HEK293 (cell line): ENCODE results near the gene ORC2.

Experiments
- CTCF ChIA-PET: fragments of 350-600 bp; formaldehyde crosslinking; extraction: SDS; loops from one replicate; lab custom pipeline; 2021; ENCODE audit warnings: antibody characterized with exemption; lab: Yijun Ruan, JAX
- POLR2A ChIA-PET: fragments of 300-600 bp; formaldehyde crosslinking; extraction: SDS; loops from one replicate; lab custom pipeline; 2020; ENCODE audit warnings: antibody characterized with exemption, inconsistent platforms; lab: Yijun Ruan, JAX
- H3K27ac ChIP-seq: fragments of 200-500 bp; sonication (Bioruptor generic); 2 replicates; pipeline ENCODE4 v1.5.1; 2014; ENCODE audit warnings: low read depth, low read length, control low read depth, inconsistent platforms; ENCODE audit errors: extremely low read depth
- H3K36me3 ChIP-seq, 2 experiments: fragments of 200-500 bp in 1 of 2; sonication (Bioruptor generic) in 1 of 2; 1 replicate in 1 of 2; 2 replicates in 1 of 2; pipeline ENCODE4 v1.5.1; 2014 to 2017; ENCODE audit warnings: inconsistent platforms in 2 of 2, low read length in 2 of 2; ENCODE audit not compliant: control insufficient read depth in 2 of 2, insufficient read depth in 1 of 2
- H3K4me1 ChIP-seq: fragments of 200-500 bp; sonication (Bioruptor generic); 2 replicates; pipeline ENCODE4 v1.5.1; 2014; ENCODE audit warnings: mild to moderate bottlenecking, low read length, inconsistent platforms; ENCODE audit not compliant: control insufficient read depth, insufficient read depth
- H3K4me3 ChIP-seq: 2 replicates; pipeline ENCODE4 v1.5.1; 2011; ENCODE audit warnings: low read depth, mild to moderate bottlenecking, control low read depth, low read length, moderate library complexity
- H3K9me3 ChIP-seq: fragments of 200-500 bp; sonication (Bioruptor generic); 2 replicates; pipeline ENCODE4 v1.5.1; 2014; ENCODE audit warnings: low read depth, low read length, inconsistent platforms; ENCODE audit not compliant: control insufficient read depth, insufficient read depth
- HOXA7 ChIP-seq: sonication (generic); formaldehyde crosslinking; IDR thresholded peaks from 2 replicates; pipeline ENCODE4 v1.8.1; 2022; ENCODE audit warnings: missing genetic modification reagents, borderline replicate concordance
- MYNN ChIP-seq: fragments of 450-650 bp; formaldehyde crosslinking; IDR thresholded peaks from 2 replicates; pipeline ENCODE4 v1.5.1; 2016; ENCODE audit warnings: missing biosample characterization, missing genetic modification characterization, borderline replicate concordance
- SETDB1 ChIP-seq: IDR thresholded peaks from one replicate; pipeline ENCODE4 v1.6.1; 2017; ENCODE audit warnings: mild to moderate bottlenecking, low read length, moderate library complexity, mixed read lengths; ENCODE audit not compliant: insufficient read length
- TRIM28 ChIP-seq: IDR thresholded peaks from 2 replicates; pipeline ENCODE4 v1.6.1; 2011; ENCODE audit warnings: low read length, control low read depth, borderline replicate concordance
- ZFHX2 ChIP-seq: fragments of 450-650 bp; formaldehyde crosslinking; conservative IDR thresholded peaks from 2 replicates; pipeline ENCODE4 v1.5.1; 2016; ENCODE audit warnings: missing biosample characterization, missing genetic modification characterization
- ZNF138 ChIP-seq: fragments of 450-650 bp; formaldehyde crosslinking; IDR thresholded peaks from 2 replicates; pipeline ENCODE4 v1.5.1; 2016; ENCODE audit warnings: missing biosample characterization, missing genetic modification characterization, borderline replicate concordance
- ZNF140 ChIP-seq: fragments of 450-650 bp; formaldehyde crosslinking; IDR thresholded peaks from 2 replicates; pipeline ENCODE4 v1.5.1; 2016; ENCODE audit warnings: missing biosample characterization, missing genetic modification characterization
- ZNF341 ChIP-seq: fragments of 450-650 bp; formaldehyde crosslinking; IDR thresholded peaks from 2 replicates; pipeline ENCODE4; 2016; ENCODE audit warnings: low read depth, missing biosample characterization, missing genetic modification characterization
- ZNF561 ChIP-seq: fragments of 450-650 bp; IDR thresholded peaks from 2 replicates; pipeline ENCODE4 v1.5.1; 2018; ENCODE audit warnings: missing biosample characterization, missing genetic modification characterization, borderline replicate concordance
- ZNF623 ChIP-seq: fragments of 450-650 bp; formaldehyde crosslinking; IDR thresholded peaks from 2 replicates; pipeline ENCODE4 v1.5.1; 2016; ENCODE audit warnings: missing biosample characterization, missing genetic modification characterization
- ZNF654 ChIP-seq: fragments of 450-650 bp; formaldehyde crosslinking; IDR thresholded peaks from 2 replicates; pipeline ENCODE4 v1.5.1; 2016; ENCODE audit warnings: low read depth, missing biosample characterization, missing genetic modification characterization
- ZNF777 ChIP-seq: fragments of 450-650 bp; formaldehyde crosslinking; IDR thresholded peaks from 2 replicates; pipeline ENCODE4 v1.5.1; 2017; ENCODE audit warnings: missing biosample characterization, missing genetic modification characterization, borderline replicate concordance
- ZNF785 ChIP-seq: fragments of 450-650 bp; formaldehyde crosslinking; IDR thresholded peaks from 2 replicates; pipeline ENCODE4 v1.5.1; 2016; ENCODE audit warnings: missing biosample characterization, missing genetic modification characterization
- TF ChIP-seq, protein P1 (sequence below): fragments of 450-650 bp; formaldehyde crosslinking; IDR thresholded peaks from 2 replicates; pipeline ENCODE4 v1.5.1; 2016; ENCODE audit warnings: missing biosample characterization, missing genetic modification characterization, borderline replicate concordance
- TF ChIP-seq, protein P2 (sequence below): fragments of 450-650 bp; formaldehyde crosslinking; IDR thresholded peaks from 2 replicates; pipeline ENCODE4 v1.5.1; 2016; ENCODE audit warnings: missing biosample characterization, missing genetic modification characterization, low read depth
- TF ChIP-seq, protein P3 (sequence below): fragments of 450-650 bp; formaldehyde crosslinking; IDR thresholded peaks from 2 replicates; pipeline ENCODE4 v1.5.1; 2016; ENCODE audit warnings: missing biosample characterization, missing genetic modification characterization
- TF ChIP-seq, protein P4 (sequence below): fragments of 450-650 bp; formaldehyde crosslinking; IDR thresholded peaks from 2 replicates; pipeline ENCODE4 v1.5.1; 2016; ENCODE audit warnings: missing biosample characterization, missing genetic modification characterization
- TF ChIP-seq, protein P5 (sequence below): fragments of 450-650 bp; formaldehyde crosslinking; IDR thresholded peaks from 2 replicates; pipeline ENCODE4 v1.5.1; 2017; ENCODE audit warnings: missing biosample characterization, missing genetic modification characterization
- TF ChIP-seq, protein P6 (sequence below): fragments of 450-650 bp; formaldehyde crosslinking; IDR thresholded peaks from 2 replicates; pipeline ENCODE4 v1.5.1; 2016; ENCODE audit warnings: missing biosample characterization, missing genetic modification characterization
- TF ChIP-seq, protein P7 (sequence below): fragments of 450-650 bp; formaldehyde crosslinking; IDR thresholded peaks from 2 replicates; pipeline ENCODE4 v1.5.1; 2016; ENCODE audit warnings: missing biosample characterization, missing genetic modification characterization

Gene ORC2

DNA sequence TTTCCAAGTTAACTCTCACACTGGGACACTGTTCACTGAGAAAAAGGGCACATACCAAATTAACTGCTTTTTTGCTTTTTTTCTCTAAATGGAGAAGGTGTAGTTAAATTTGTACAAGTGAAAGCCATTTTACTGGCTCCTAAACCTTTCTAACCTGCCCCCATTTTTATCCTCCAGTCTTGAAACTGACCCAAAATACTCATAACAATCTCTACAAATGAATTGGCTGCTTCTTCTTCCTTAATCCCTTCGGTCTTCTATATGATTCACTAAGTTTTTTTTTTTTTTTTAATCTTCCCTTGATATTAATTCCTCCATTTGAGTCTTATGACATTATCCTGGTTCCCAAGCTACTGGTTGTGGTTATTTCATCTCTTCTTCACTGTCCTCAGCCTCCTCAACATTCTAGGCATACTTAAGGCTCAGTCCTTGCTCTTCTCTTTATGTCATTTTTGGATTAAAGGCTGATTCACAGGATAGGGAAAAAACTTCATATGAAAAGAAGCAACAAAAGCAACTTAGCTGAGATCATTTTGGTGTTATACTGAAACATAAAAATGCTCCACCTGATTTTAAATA, 19.8 kb downstream of the ORC2 start (continued):
- TF ChIP-seq, protein P1, sequence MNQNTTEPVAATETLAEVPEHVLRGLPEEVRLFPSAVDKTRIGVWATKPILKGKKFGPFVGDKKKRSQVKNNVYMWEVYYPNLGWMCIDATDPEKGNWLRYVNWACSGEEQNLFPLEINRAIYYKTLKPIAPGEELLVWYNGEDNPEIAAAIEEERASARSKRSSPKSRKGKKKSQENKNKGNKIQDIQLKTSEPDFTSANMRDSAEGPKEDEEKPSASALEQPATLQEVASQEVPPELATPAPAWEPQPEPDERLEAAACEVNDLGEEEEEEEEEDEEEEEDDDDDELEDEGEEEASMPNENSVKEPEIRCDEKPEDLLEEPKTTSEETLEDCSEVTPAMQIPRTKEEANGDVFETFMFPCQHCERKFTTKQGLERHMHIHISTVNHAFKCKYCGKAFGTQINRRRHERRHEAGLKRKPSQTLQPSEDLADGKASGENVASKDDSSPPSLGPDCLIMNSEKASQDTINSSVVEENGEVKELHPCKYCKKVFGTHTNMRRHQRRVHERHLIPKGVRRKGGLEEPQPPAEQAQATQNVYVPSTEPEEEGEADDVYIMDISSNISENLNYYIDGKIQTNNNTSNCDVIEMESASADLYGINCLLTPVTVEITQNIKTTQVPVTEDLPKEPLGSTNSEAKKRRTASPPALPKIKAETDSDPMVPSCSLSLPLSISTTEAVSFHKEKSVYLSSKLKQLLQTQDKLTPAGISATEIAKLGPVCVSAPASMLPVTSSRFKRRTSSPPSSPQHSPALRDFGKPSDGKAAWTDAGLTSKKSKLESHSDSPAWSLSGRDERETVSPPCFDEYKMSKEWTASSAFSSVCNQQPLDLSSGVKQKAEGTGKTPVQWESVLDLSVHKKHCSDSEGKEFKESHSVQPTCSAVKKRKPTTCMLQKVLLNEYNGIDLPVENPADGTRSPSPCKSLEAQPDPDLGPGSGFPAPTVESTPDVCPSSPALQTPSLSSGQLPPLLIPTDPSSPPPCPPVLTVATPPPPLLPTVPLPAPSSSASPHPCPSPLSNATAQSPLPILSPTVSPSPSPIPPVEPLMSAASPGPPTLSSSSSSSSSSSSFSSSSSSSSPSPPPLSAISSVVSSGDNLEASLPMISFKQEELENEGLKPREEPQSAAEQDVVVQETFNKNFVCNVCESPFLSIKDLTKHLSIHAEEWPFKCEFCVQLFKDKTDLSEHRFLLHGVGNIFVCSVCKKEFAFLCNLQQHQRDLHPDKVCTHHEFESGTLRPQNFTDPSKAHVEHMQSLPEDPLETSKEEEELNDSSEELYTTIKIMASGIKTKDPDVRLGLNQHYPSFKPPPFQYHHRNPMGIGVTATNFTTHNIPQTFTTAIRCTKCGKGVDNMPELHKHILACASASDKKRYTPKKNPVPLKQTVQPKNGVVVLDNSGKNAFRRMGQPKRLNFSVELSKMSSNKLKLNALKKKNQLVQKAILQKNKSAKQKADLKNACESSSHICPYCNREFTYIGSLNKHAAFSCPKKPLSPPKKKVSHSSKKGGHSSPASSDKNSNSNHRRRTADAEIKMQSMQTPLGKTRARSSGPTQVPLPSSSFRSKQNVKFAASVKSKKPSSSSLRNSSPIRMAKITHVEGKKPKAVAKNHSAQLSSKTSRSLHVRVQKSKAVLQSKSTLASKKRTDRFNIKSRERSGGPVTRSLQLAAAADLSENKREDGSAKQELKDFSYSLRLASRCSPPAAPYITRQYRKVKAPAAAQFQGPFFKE (tag by site-specific recombination) = no peak

DNA sequence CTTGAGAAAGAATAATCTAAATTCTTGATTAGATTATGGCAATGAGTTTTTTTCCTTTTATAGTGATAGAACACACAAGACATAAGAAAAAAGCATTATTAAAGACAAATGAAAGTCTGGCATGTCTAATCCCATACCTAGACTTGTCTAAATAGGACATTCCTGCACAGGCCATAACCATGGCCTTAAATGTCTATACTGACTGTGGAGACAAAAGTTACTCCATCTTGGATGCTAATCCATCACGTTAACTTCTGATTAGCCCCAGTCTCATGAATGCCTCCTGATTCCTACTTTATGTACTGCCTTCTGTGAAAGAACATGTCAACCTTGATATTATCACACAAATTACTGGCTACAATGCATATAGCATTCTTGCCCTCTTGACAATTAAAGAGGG, 23.6 kb downstream of the ORC2 start:
- ChIA-PET CTCF (interaction anchor here (0.5 to 0.6 kb wide), 2 partner anchors 15 to 26 kb away, joined by 3 read pairs; no protein-coding TSS in a partner anchor), POLR2A (no interaction called here)
- Histone ChIP-seq H3K36me3 (peaks cover 77 to 91% of the 10 kb centered on the region in 2 experiments), H3K4me1 (no peaks in the 10 kb centered on the region), H3K4me3 (no peak overlapping the region), H3K27ac (no peak overlapping the region), H3K9me3 (no peaks in the 10 kb centered on the region)
- TF ChIP-seq ZNF785 (tag by site-specific recombination) = no peak
- TF ChIP-seq TRIM28 = no peak
- TF ChIP-seq, protein P2, sequence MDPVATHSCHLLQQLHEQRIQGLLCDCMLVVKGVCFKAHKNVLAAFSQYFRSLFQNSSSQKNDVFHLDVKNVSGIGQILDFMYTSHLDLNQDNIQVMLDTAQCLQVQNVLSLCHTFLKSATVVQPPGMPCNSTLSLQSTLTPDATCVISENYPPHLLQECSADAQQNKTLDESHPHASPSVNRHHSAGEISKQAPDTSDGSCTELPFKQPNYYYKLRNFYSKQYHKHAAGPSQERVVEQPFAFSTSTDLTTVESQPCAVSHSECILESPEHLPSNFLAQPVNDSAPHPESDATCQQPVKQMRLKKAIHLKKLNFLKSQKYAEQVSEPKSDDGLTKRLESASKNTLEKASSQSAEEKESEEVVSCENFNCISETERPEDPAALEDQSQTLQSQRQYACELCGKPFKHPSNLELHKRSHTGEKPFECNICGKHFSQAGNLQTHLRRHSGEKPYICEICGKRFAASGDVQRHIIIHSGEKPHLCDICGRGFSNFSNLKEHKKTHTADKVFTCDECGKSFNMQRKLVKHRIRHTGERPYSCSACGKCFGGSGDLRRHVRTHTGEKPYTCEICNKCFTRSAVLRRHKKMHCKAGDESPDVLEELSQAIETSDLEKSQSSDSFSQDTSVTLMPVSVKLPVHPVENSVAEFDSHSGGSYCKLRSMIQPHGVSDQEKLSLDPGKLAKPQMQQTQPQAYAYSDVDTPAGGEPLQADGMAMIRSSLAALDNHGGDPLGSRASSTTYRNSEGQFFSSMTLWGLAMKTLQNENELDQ (tag by site-specific recombination) = no peak
- TF ChIP-seq, protein P3, sequence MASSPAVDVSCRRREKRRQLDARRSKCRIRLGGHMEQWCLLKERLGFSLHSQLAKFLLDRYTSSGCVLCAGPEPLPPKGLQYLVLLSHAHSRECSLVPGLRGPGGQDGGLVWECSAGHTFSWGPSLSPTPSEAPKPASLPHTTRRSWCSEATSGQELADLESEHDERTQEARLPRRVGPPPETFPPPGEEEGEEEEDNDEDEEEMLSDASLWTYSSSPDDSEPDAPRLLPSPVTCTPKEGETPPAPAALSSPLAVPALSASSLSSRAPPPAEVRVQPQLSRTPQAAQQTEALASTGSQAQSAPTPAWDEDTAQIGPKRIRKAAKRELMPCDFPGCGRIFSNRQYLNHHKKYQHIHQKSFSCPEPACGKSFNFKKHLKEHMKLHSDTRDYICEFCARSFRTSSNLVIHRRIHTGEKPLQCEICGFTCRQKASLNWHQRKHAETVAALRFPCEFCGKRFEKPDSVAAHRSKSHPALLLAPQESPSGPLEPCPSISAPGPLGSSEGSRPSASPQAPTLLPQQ (tag by site-specific recombination) = no peak
- TF ChIP-seq, protein P4, sequence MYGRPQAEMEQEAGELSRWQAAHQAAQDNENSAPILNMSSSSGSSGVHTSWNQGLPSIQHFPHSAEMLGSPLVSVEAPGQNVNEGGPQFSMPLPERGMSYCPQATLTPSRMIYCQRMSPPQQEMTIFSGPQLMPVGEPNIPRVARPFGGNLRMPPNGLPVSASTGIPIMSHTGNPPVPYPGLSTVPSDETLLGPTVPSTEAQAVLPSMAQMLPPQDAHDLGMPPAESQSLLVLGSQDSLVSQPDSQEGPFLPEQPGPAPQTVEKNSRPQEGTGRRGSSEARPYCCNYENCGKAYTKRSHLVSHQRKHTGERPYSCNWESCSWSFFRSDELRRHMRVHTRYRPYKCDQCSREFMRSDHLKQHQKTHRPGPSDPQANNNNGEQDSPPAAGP = no peak
- no peak for TF ChIP-seq ZNF341 (tag by site-specific recombination)
- TF ChIP-seq ZNF138 (tag by site-specific recombination) = no peak
- TF ChIP-seq, protein P5, sequence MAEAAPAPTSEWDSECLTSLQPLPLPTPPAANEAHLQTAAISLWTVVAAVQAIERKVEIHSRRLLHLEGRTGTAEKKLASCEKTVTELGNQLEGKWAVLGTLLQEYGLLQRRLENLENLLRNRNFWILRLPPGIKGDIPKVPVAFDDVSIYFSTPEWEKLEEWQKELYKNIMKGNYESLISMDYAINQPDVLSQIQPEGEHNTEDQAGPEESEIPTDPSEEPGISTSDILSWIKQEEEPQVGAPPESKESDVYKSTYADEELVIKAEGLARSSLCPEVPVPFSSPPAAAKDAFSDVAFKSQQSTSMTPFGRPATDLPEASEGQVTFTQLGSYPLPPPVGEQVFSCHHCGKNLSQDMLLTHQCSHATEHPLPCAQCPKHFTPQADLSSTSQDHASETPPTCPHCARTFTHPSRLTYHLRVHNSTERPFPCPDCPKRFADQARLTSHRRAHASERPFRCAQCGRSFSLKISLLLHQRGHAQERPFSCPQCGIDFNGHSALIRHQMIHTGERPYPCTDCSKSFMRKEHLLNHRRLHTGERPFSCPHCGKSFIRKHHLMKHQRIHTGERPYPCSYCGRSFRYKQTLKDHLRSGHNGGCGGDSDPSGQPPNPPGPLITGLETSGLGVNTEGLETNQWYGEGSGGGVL (tag by site-specific recombination) = no peak
- no peak for TF ChIP-seq ZNF623 (tag by site-specific recombination)
- TF ChIP-seq, protein P6, sequence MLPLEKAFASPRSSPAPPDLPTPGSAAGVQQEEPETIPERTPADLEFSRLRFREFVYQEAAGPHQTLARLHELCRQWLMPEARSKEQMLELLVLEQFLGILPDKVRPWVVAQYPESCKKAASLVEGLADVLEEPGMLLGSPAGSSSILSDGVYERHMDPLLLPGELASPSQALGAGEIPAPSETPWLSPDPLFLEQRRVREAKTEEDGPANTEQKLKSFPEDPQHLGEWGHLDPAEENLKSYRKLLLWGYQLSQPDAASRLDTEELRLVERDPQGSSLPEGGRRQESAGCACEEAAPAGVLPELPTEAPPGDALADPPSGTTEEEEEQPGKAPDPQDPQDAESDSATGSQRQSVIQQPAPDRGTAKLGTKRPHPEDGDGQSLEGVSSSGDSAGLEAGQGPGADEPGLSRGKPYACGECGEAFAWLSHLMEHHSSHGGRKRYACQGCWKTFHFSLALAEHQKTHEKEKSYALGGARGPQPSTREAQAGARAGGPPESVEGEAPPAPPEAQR = no peak
- no peak for TF ChIP-seq MYNN (tag by site-specific recombination)
- no peak for TF ChIP-seq ZNF654
- TF ChIP-seq SETDB1 = no peak
- no peak for TF ChIP-seq ZNF561 (tag by site-specific recombination)
- TF ChIP-seq ZFHX2 = no peak
- TF ChIP-seq ZNF777 (tag by site-specific recombination) = no peak
- TF ChIP-seq ZNF140 = no peak
- TF ChIP-seq HOXA7 (CRISPR knock-in tag) = no peak
- TF ChIP-seq, protein P7, sequence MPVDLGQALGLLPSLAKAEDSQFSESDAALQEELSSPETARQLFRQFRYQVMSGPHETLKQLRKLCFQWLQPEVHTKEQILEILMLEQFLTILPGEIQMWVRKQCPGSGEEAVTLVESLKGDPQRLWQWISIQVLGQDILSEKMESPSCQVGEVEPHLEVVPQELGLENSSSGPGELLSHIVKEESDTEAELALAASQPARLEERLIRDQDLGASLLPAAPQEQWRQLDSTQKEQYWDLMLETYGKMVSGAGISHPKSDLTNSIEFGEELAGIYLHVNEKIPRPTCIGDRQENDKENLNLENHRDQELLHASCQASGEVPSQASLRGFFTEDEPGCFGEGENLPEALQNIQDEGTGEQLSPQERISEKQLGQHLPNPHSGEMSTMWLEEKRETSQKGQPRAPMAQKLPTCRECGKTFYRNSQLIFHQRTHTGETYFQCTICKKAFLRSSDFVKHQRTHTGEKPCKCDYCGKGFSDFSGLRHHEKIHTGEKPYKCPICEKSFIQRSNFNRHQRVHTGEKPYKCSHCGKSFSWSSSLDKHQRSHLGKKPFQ (tag by site-specific recombination) = no peak
